Measurements from ENCODE around the gene ZBTB49. TPM values are rescaled to one million over a fixed set of nuclear protein-coding genes. Genes with fewer than 3 reads are reported as not detected.
A peak's percentile ranks its signal among the peaks of the same experiment; 100 is the strongest.

The ZBTB49 gene
- total RNA-seq, 1 donor, result 6.2 TPM

DNA sequence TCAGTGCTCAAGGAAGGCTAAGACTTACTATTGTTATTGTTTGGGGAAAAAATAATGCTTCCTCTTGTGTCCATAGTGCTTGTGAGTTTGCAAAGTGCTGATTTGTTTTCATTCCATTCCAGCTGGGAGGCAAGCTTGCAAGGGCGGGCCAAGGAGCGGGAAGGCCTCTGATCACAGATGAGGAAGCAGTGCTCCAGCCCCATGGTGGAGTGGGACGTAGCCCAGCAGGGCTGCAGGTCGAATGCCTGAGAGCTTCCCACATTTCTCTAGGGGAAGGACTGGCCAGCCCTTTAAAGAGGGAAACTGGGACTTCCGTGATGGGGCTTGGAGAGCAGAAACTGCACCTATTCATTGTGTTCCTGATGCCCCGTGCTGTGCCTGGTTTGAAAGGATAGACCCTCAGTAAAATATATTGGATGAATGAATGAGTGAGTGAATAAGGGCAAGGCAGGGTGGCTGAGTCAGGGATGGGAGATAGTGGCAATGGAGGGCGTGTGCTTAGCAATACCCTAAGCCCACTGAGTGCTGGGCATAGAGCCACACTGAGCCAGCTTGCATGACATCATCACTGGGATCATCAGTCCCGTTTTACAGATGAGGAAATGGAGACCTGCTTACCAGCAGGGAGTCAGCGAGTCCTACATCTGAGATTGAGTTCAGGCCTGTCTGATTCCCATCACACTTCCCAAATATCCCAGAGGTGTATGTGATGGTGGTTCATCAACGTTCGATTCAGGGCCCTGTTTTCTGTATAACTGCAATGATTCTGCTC lies 78.9 kb downstream of the ZBTB49 start:
- Histone ChIP-seq H3K4me2 (ENCODE audit: insufficient read depth, low read length) (no peak overlapping the region), H3K4me3 (ENCODE audit: insufficient read depth, low read length) (no peak overlapping the region), H3K4me1 (ENCODE audit: insufficient read depth, low read length) (no peaks in the 10 kb centered on the region), H3K9me3 (ENCODE audit: low read depth, low read length) (no peaks in the 10 kb centered on the region), H2AFZ (ENCODE audit: low read length) (no peak overlapping the region), H3K27me3 (ENCODE audit: insufficient read depth, low read length) (peaks cover 5% of the 10 kb centered on the region), H3K27ac (ENCODE audit: low read depth, low read length) (no peak overlapping the region), H3K79me2 (ENCODE audit: insufficient read depth, low read length) (no peaks in the 10 kb centered on the region), H3K36me3 (ENCODE audit: insufficient read depth, low read length) (no peaks in the 10 kb centered on the region), H4K20me1 (ENCODE audit: insufficient read depth, low read length) (no peaks in the 10 kb centered on the region)
- DNase-seq (ENCODE audit: insufficient read length, low spot score, missing footprints), result peak; percentile 63
- TF ChIP-seq, protein P1, sequence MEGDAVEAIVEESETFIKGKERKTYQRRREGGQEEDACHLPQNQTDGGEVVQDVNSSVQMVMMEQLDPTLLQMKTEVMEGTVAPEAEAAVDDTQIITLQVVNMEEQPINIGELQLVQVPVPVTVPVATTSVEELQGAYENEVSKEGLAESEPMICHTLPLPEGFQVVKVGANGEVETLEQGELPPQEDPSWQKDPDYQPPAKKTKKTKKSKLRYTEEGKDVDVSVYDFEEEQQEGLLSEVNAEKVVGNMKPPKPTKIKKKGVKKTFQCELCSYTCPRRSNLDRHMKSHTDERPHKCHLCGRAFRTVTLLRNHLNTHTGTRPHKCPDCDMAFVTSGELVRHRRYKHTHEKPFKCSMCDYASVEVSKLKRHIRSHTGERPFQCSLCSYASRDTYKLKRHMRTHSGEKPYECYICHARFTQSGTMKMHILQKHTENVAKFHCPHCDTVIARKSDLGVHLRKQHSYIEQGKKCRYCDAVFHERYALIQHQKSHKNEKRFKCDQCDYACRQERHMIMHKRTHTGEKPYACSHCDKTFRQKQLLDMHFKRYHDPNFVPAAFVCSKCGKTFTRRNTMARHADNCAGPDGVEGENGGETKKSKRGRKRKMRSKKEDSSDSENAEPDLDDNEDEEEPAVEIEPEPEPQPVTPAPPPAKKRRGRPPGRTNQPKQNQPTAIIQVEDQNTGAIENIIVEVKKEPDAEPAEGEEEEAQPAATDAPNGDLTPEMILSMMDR (IDR thresholded peaks at IDR 0.05; ENCODE audit: extremely low read depth, low read depth, low read length), result no peak

Other genes with a start within 250 kb of the ZBTB49 start
- gene OTOP1, start 63.3 kb upstream of the ZBTB49 start, total RNA-seq, result not detected in 2 replicates
- gene TMEM128, start 42.0 kb upstream of the ZBTB49 start, total RNA-seq, result 21.7 and 28.3 TPM in 2 replicates
- 3.5 and 4.0 TPM in 2 replicates for gene LYAR, start 97 bp upstream of the ZBTB49 start, total RNA-seq
- not detected in 2 replicates for gene NSG1, start 96.9 kb downstream of the ZBTB49 start, total RNA-seq